HAP-1 (cell line): ENCODE measurements around the gene PUDP.
"Not testable (repeated sequence)": the region's sequence is repeated elsewhere in the genome, so short reads cannot be mapped to it uniquely, and the experiment has no call there.

Source experiments
- DNase-seq, 2 experiments: peaks; one replicate each; pipeline ENCODE4 v3.0.0-alpha.2; 2016 to 2020; ENCODE audit warnings: low spot score in 2 of 2
- H3K27me3 ChIP-seq: fragments of 250-450 bp; sonication (Bioruptor Pico); 2 replicates; pipeline ENCODE4 v1.5.1; 2020; ENCODE audit warnings: low read depth, mild to moderate bottlenecking, moderate library complexity
- H3K36me3 ChIP-seq: fragments of 250-450 bp; sonication (Bioruptor Pico); replicated peaks from 2 replicates; pipeline ENCODE4 v1.5.1; 2020; ENCODE audit warnings: mild to moderate bottlenecking
- H3K4me1 ChIP-seq: fragments of 250-450 bp; sonication (Bioruptor Pico); 2 replicates; pipeline ENCODE4 v1.5.1; 2020; ENCODE audit warnings: mild to moderate bottlenecking
- H3K4me3 ChIP-seq: fragments of 250-450 bp; sonication (Bioruptor Pico); 2 replicates; pipeline ENCODE4 v1.5.1; 2020; ENCODE audit warnings: mild to moderate bottlenecking, moderate library complexity
- H3K9me3 ChIP-seq: fragments of 250-450 bp; sonication (Bioruptor Pico); 2 replicates; pipeline ENCODE4 v1.5.1; 2020; ENCODE audit warnings: mild to moderate bottlenecking, moderate library complexity
- in situ Hi-C: fragments of 300-500 bp; cut with MboI; formaldehyde crosslinking; loops from 3 replicates; pipeline ENCODE4 v1.14.3; 2020; ENCODE audit warnings: low sequenced_read_pairs, inconsistent platforms, mixed read lengths

PUDP gene

GRCh38 chrX:7110821-7111276 is 37.1 kb downstream of the PUDP start:
- Histone ChIP-seq H3K27me3 (no peaks in the 10 kb centered on the region), H3K4me3 (no peak overlapping the region), H3K4me1 (peaks cover 7% of the 10 kb centered on the region), H3K9me3 (no peaks in the 10 kb centered on the region), H3K36me3 (no peaks in the 10 kb centered on the region)
- in situ Hi-C loops: no loop called here
- peak in 1 of 2 experiments; percentile 16 for DNase-seq

- peak in 1 of 2 experiments; percentile 16 for DNase-seq
- Histone ChIP-seq H3K4me1 (peaks cover 7% of the 10 kb centered on the region), H3K36me3 (0 out of 2 replicates have a peak, but pooled peaks cover 2% of the 10 kb centered on the region), H3K9me3 (no peaks in the 10 kb centered on the region), H3K27me3 (no peaks in the 10 kb centered on the region), H3K4me3 (no peak overlapping the region)
- in situ Hi-C loops: no loop called here
Measured at GRCh38 chrX:7109838-7110793, 37.8 kb downstream of the PUDP start.

GRCh38 chrX:7109049-7109531 is 38.9 kb downstream of the PUDP start:
- H3K9me3 ChIP-seq: no peaks in the 10 kb centered on the region
- H3K27me3 ChIP-seq: no peaks in the 10 kb centered on the region
- in situ Hi-C loops: no loop called here
- peaks cover 7% of the 10 kb centered on the region for H3K4me1 ChIP-seq
- no peak overlapping the region for H3K4me3 ChIP-seq
- no peak for DNase-seq
- H3K36me3 ChIP-seq: 0 out of 2 replicates have a peak, but pooled peaks cover 2% of the 10 kb centered on the region

GRCh38 chrX:7108030-7108429 is 39.9 kb downstream of the PUDP start:
- Histone ChIP-seq H3K4me3 (no peak overlapping the region), H3K36me3 (peaks cover 12% of the 10 kb centered on the region), H3K9me3 (no peaks in the 10 kb centered on the region), H3K4me1 (peaks cover 7% of the 10 kb centered on the region), H3K27me3 (no peaks in the 10 kb centered on the region)
- DNase-seq: no peak
- in situ Hi-C loops: no loop called here

GRCh38 chrX:7106649-7107048 is 41.3 kb downstream of the PUDP start:
- Histone ChIP-seq H3K4me1 (peaks cover 7% of the 10 kb centered on the region), H3K36me3 (peaks cover 13% of the 10 kb centered on the region)
- in situ Hi-C loops: no loop called here

GRCh38 chrX:7102119-7102518 is 45.8 kb downstream of the PUDP start:
- Histone ChIP-seq H3K36me3 (peaks cover 13% of the 10 kb centered on the region), H3K4me1 (no peaks in the 10 kb centered on the region), H3K4me3 (no peak overlapping the region), H3K9me3 (no peaks in the 10 kb centered on the region), H3K27me3 (no peaks in the 10 kb centered on the region)
- no peak for DNase-seq
- in situ Hi-C loops: no loop called here

More at GRCh38 chrX:7106649-7107048, 41.3 kb downstream of the PUDP start:
- no peak overlapping the region for H3K4me3 ChIP-seq
- DNase-seq: no peak
- no peaks in the 10 kb centered on the region for H3K27me3 ChIP-seq
- H3K9me3 ChIP-seq: no peaks in the 10 kb centered on the region

GRCh38 chrX:7100022-7100421 is 47.9 kb downstream of the PUDP start:
- no peak for DNase-seq
- in situ Hi-C loops: no loop called here
- H3K36me3 ChIP-seq: peaks cover 10% of the 10 kb centered on the region

GRCh38 chrX:7095657-7096056 is 52.3 kb downstream of the PUDP start:
- H3K4me3 ChIP-seq, in situ Hi-C loops, DNase-seq, H3K4me1 ChIP-seq, H3K9me3 ChIP-seq, H3K27me3 ChIP-seq, H3K36me3 ChIP-seq: not testable (repeated sequence)

More at GRCh38 chrX:7100022-7100421, 47.9 kb downstream of the PUDP start:
- Histone ChIP-seq H3K9me3 (no peaks in the 10 kb centered on the region), H3K27me3 (no peaks in the 10 kb centered on the region), H3K4me3 (no peak overlapping the region), H3K4me1 (no peaks in the 10 kb centered on the region)

- H3K27me3 ChIP-seq: no peaks in the 10 kb centered on the region
Measured at GRCh38 chrX:7093305-7093704, 54.6 kb downstream of the PUDP start.

GRCh38 chrX:7092543-7092942 is 55.4 kb downstream of the PUDP start:
- Histone ChIP-seq H3K4me3 (no peak overlapping the region), H3K9me3 (no peaks in the 10 kb centered on the region), H3K36me3 (no peaks in the 10 kb centered on the region), H3K27me3 (no peaks in the 10 kb centered on the region), H3K4me1 (no peaks in the 10 kb centered on the region)
- DNase-seq: no peak
- in situ Hi-C loops: no loop called here

More at GRCh38 chrX:7093305-7093704, 54.6 kb downstream of the PUDP start:
- no peaks in the 10 kb centered on the region for H3K4me1 ChIP-seq
- no peaks in the 10 kb centered on the region for H3K36me3 ChIP-seq
- no peaks in the 10 kb centered on the region for H3K9me3 ChIP-seq
- H3K4me3 ChIP-seq: no peak overlapping the region
- in situ Hi-C loops: no loop called here
- no peak for DNase-seq

- Histone ChIP-seq H3K4me1 (no peaks in the 10 kb centered on the region), H3K36me3 (no peaks in the 10 kb centered on the region), H3K4me3 (no peak overlapping the region), H3K27me3 (no peaks in the 10 kb centered on the region), H3K9me3 (no peaks in the 10 kb centered on the region)
- in situ Hi-C loops: no loop called here
- DNase-seq: no peak
Measured at GRCh38 chrX:7091923-7092322, 56.0 kb downstream of the PUDP start.

- DNase-seq: no peak
- no peaks in the 10 kb centered on the region for H3K27me3 ChIP-seq
- no peak overlapping the region for H3K4me3 ChIP-seq
- H3K36me3 ChIP-seq: no peaks in the 10 kb centered on the region
- in situ Hi-C loops: no loop called here
- no peaks in the 10 kb centered on the region for H3K4me1 ChIP-seq
- no peaks in the 10 kb centered on the region for H3K9me3 ChIP-seq
Measured at GRCh38 chrX:7090641-7091040, 57.3 kb downstream of the PUDP start.

- Histone ChIP-seq H3K4me3 (no peak overlapping the region), H3K9me3 (no peaks in the 10 kb centered on the region), H3K4me1 (no peaks in the 10 kb centered on the region), H3K27me3 (no peaks in the 10 kb centered on the region), H3K36me3 (no peaks in the 10 kb centered on the region)
- in situ Hi-C loops: no loop called here
- DNase-seq: peak in 1 of 2 experiments; percentile 14
Measured at GRCh38 chrX:7088968-7089615, 58.9 kb downstream of the PUDP start.

- Histone ChIP-seq H3K4me1 (no peaks in the 10 kb centered on the region), H3K36me3 (no peaks in the 10 kb centered on the region), H3K9me3 (no peaks in the 10 kb centered on the region), H3K4me3 (no peak overlapping the region), H3K27me3 (no peaks in the 10 kb centered on the region)
- no peak for DNase-seq
- in situ Hi-C loops: no loop called here
Measured at GRCh38 chrX:7086384-7086783, 61.6 kb downstream of the PUDP start.
